Liver (tissue), 9 donors: Measurements from ENCODE around the gene ERC1. TPM values are rescaled to one million over a fixed set of nuclear protein-coding genes. Genes with fewer than 3 reads are reported as not detected.
A peak's percentile ranks its signal among the peaks of the same experiment; 100 is the strongest.

Source experiments
- DNase-seq: peaks from one replicate; pipeline ENCODE4 v3.0.0-alpha.2; 2017; ENCODE audit warnings: low spot score
- H3K27ac ChIP-seq, 2 donors: one replicate each; pipeline ENCODE4 v1.7.0; 2013; ENCODE audit warnings: inconsistent platforms in 2 of 2, low read length in 2 of 2, control low read depth in 1 of 2, low read depth in 1 of 2, mild to moderate bottlenecking in 1 of 2
- H3K27me3 ChIP-seq, 4 donors: one replicate each; pipeline versions ENCODE4 v1.6.1 to v1.7.0; 2013; ENCODE audit warnings: low read length in 3 of 4, inconsistent platforms in 1 of 4, mild to moderate bottlenecking in 1 of 4, moderate library complexity in 1 of 4; ENCODE audit not compliant: control insufficient read depth in 4 of 4, insufficient read depth in 4 of 4
- H3K36me3 ChIP-seq, 4 donors: one replicate each; pipeline versions ENCODE4 v1.6.1 to v1.7.0; 2013; ENCODE audit warnings: low read length in 3 of 4, mild to moderate bottlenecking in 3 of 4, low read depth in 1 of 4, moderate library complexity in 1 of 4; ENCODE audit not compliant: control insufficient read depth in 4 of 4, insufficient read depth in 3 of 4
- H3K4me1 ChIP-seq, 4 donors: one replicate each; pipeline versions ENCODE4 v1.6.1 to v1.7.0; 2013; ENCODE audit warnings: low read length in 3 of 4, mild to moderate bottlenecking in 3 of 4, moderate library complexity in 1 of 4; ENCODE audit not compliant: control insufficient read depth in 4 of 4, insufficient read depth in 4 of 4
- H3K4me3 ChIP-seq, 3 donors: one replicate each; pipeline versions ENCODE4 v1.6.1 to v1.7.0; 2013; ENCODE audit warnings: low read length in 3 of 3, control low read depth in 1 of 3, low read depth in 1 of 3, mild to moderate bottlenecking in 1 of 3
- H3K9ac ChIP-seq, 2 donors: one replicate each; pipeline ENCODE4 v1.7.0; 2013; ENCODE audit warnings: low read length in 2 of 2, mild to moderate bottlenecking in 2 of 2, moderate library complexity in 2 of 2, control low read depth in 1 of 2, low read depth in 1 of 2
- H3K9me3 ChIP-seq, 4 donors: one replicate each; pipeline versions ENCODE4 v1.6.1 to v1.7.0; 2013; ENCODE audit warnings: low read length in 3 of 4; ENCODE audit not compliant: control insufficient read depth in 4 of 4
- ATF3 ChIP-seq: IDR thresholded peaks from 2 replicates; pipeline ENCODE4 v1.6.1; 2016; ENCODE audit warnings: antibody characterized with exemption
- CTCF ChIP-seq: fragments of 150-350 bp; IDR thresholded peaks from 2 replicates; pipeline ENCODE4 v1.5.1; 2017; ENCODE audit warnings: improper control_type of control experiment, low read depth, low read length; ENCODE audit not compliant: missing input control
- EGR1 ChIP-seq, 2 donors: IDR thresholded peaks; 2 replicates each; pipeline ENCODE4 v1.6.1; 2016 to 2018; ENCODE audit warnings: antibody characterized with exemption in 2 of 2, low read depth in 2 of 2
- FOXA1 ChIP-seq: IDR thresholded peaks from 2 replicates; pipeline ENCODE4 v1.6.1; 2016; ENCODE audit warnings: antibody characterized with exemption
- FOXA2 ChIP-seq: IDR thresholded peaks from 2 replicates; pipeline ENCODE4 v1.6.1; 2016; ENCODE audit warnings: antibody characterized with exemption
- HNF4G ChIP-seq: IDR thresholded peaks from 2 replicates; pipeline ENCODE4 v1.6.1; 2016; ENCODE audit warnings: antibody characterized with exemption
- JUND ChIP-seq, 2 donors: IDR thresholded peaks; 2 replicates each; pipeline ENCODE4 v1.6.1; 2016; ENCODE audit warnings: antibody characterized with exemption in 2 of 2
- MAX ChIP-seq: IDR thresholded peaks from 2 replicates; pipeline ENCODE4 v1.6.1; 2016; ENCODE audit warnings: antibody characterized with exemption
- NR2F2 ChIP-seq: IDR thresholded peaks from 2 replicates; pipeline ENCODE4 v1.6.1; 2016; ENCODE audit warnings: antibody characterized with exemption
- RAD21 ChIP-seq, 2 donors: IDR thresholded peaks; 2 replicates each; pipeline ENCODE4 v1.6.1; 2016; ENCODE audit warnings: antibody characterized with exemption in 2 of 2, mild to moderate bottlenecking in 2 of 2
- REST ChIP-seq: IDR thresholded peaks from 2 replicates; pipeline ENCODE4 v1.6.1; 2016; ENCODE audit warnings: antibody characterized with exemption, mild to moderate bottlenecking
- RXRA ChIP-seq, 2 donors: IDR thresholded peaks; 2 replicates each; pipeline ENCODE4 v1.6.1; 2017 to 2018; ENCODE audit warnings: antibody characterized with exemption in 2 of 2, mild to moderate bottlenecking in 1 of 2
- SP1 ChIP-seq: IDR thresholded peaks from 2 replicates; pipeline ENCODE4 v1.6.1; 2018; ENCODE audit warnings: antibody characterized with exemption, mild to moderate bottlenecking
- TAF1 ChIP-seq: conservative IDR thresholded peaks from 2 replicates; pipeline ENCODE4 v1.6.1; 2016; ENCODE audit warnings: antibody characterized with exemption, mild to moderate bottlenecking
- YY1 ChIP-seq: IDR thresholded peaks from 2 replicates; pipeline ENCODE4 v1.6.1; 2016; ENCODE audit warnings: antibody characterized with exemption, mild to moderate bottlenecking
- WGBS: extraction: QIAGEN DNeasy Blood & Tissue Kit; methylation state at CpG from one replicate; pipeline ENCODE4 v1.1.7; 2013; 5-methylcytosine and 5-hydroxymethylcytosine counted together
- polyA plus RNA-seq, 2 donors: library from polyadenylated mRNA; stranded (reverse) in 1 of 2; unstranded in 1 of 2; fragments of 200-250 nt in 1 of 2; fragments of >200 nt in 1 of 2; fragmentation: Nextera tagmentation in 1 of 2; extraction: Ambion mirVana in 1 of 2; gene quantifications; one replicate each; pipeline versions ENCODE4 v1.2.1 to v1.2.3, GENCODE V29; 2013 to 2015
- total RNA-seq, 2 donors: library from RNA; depleted of rRNA; stranded (reverse); fragments of >200 nt; gene quantifications; one replicate each; pipeline ENCODE4 v1.2.3, GENCODE V29; 2014
- donor health status: healthy.
- donor health status: healthy.
- donor health status: healthy.
- donor health status: healthy.
- donor health status: healthy.

The ERC1 gene
- total and polyA plus RNA-seq, 4 donors = 6.2 to 50.2 (median 10.3) TPM

GRCh38 chr12:1328391-1328790 is 337.4 kb downstream of the ERC1 start:
- no peaks in the 10 kb centered on the region for H3K9me3 ChIP-seq
- H3K4me3 ChIP-seq = no peak overlapping the region
- H3K27me3 ChIP-seq = no peaks in the 10 kb centered on the region
- H3K27ac ChIP-seq = no peak overlapping the region
- no peaks in the 10 kb centered on the region for H3K4me1 ChIP-seq
- no peak for TF ChIP-seq TAF1
- no peak for TF ChIP-seq RAD21 (IDR thresholded peaks at IDR 0.05)
- TF ChIP-seq NR2F2 = no peak
- no peak for TF ChIP-seq EGR1 (IDR thresholded peaks at IDR 0.05; ENCODE audit: low read depth in 2 of 2)
- no peak for TF ChIP-seq ATF3
- no peak for TF ChIP-seq FOXA1
- no peak for TF ChIP-seq YY1
- TF ChIP-seq SP1 = no peak
- TF ChIP-seq JUND (IDR thresholded peaks at IDR 0.05) = no peak
- TF ChIP-seq CTCF = no peak
- TF ChIP-seq MAX = no peak
- H3K9ac ChIP-seq = no peak overlapping the region
- 89% methylated on average over 8 of the region's 8 CpGs for WGBS
- no peaks in the 10 kb centered on the region for H3K36me3 ChIP-seq
- peak; percentile 48 for DNase-seq

- no peak for DNase-seq
- WGBS = 85% methylated on average over 2 of the region's 2 CpGs
Observed at GRCh38 chr12:1329784-1330476, 338.9 kb downstream of the ERC1 start.

More at GRCh38 chr12:1329784-1330476, 338.9 kb downstream of the ERC1 start:
- no peak overlapping the region for H3K4me3 ChIP-seq
- no peaks in the 10 kb centered on the region for H3K27me3 ChIP-seq
- no peak overlapping the region for H3K9ac ChIP-seq
- H3K9me3 ChIP-seq = no peaks in the 10 kb centered on the region
- H3K36me3 ChIP-seq = no peaks in the 10 kb centered on the region
- no peaks in the 10 kb centered on the region for H3K4me1 ChIP-seq
- no peak overlapping the region for H3K27ac ChIP-seq
- TF ChIP-seq TAF1 (no peak), RAD21 (IDR thresholded peaks at IDR 0.05) (no peak), RXRA (IDR thresholded peaks at IDR 0.05) (no peak), HNF4G (no peak), JUND (IDR thresholded peaks at IDR 0.05) (no peak), CTCF (no peak), NR2F2 (no peak), FOXA1 (no peak), REST (no peak), FOXA2 (no peak)
